ENCODE results near the gene MAGED2.
"Not testable (repeated sequence)": the region's sequence is repeated elsewhere in the genome, so short reads cannot be mapped to it uniquely, and the experiment has no call there.

Gene MAGED2

DNA sequence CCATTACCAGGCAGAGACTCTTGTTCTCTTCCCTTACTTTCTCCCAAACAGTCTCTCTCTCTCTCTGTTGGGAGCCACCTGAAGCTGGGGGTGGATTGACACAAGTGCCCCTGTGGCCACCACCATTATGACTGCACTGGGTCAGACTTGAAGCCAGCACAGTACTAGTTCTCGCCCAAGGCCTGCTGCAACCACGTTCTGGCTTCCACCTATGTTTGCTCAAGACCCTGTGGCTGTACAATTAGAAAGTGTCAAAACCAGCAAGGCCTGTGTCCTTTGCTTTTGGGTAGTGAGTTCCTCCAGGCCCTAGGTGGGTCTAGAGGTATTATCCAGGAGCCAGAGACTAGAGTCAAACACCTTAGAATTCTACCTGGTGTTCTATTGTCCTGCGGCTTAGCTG lies 31.0 kb downstream of the MAGED2 start:
- no peak for DNase-seq (ENCODE audit: low read depth)

DNA sequence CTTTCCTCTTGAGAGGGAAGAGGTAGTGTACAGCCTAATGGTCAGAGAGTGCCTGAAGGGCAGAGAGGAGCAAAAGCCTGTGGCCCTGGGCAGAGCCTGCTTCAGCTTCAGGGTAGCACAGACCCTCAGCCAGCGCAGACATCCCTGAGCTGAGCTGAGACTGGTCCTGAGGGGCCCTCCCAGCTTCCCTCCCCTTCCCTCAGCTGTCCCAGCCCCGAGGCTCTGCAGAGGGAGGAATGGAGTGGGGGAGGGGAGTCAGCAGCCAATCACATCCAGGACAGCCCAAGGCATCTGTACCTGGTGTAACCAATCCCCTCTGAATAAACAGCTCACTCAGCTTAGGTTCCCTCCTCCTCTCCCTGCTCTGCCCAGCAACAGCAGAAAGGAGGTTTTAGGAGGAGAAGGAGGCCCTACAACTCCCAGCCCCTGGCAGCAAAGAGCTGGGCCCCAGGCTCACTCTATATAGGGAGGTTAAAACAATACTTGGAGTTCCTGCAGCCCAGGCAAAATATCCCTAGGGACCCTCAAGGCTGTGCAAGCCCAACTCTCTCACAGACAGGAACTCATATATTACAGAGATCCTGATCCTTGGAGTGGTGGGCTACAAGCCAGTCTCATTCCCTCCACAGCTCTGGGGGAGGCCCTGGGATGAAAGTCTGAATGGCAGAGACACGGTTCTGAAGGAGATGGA lies 33.8 kb downstream of the MAGED2 start:
- H3K4me3 ChIP-seq (ENCODE audit: low read length); DNase-seq (ENCODE audit: low read depth): not testable (repeated sequence)

More for the DNA sequence above, 31.0 kb downstream of the MAGED2 start:
- no peak overlapping the region for H3K4me3 ChIP-seq (ENCODE audit: low read length)
- TF ChIP-seq, protein P1, sequence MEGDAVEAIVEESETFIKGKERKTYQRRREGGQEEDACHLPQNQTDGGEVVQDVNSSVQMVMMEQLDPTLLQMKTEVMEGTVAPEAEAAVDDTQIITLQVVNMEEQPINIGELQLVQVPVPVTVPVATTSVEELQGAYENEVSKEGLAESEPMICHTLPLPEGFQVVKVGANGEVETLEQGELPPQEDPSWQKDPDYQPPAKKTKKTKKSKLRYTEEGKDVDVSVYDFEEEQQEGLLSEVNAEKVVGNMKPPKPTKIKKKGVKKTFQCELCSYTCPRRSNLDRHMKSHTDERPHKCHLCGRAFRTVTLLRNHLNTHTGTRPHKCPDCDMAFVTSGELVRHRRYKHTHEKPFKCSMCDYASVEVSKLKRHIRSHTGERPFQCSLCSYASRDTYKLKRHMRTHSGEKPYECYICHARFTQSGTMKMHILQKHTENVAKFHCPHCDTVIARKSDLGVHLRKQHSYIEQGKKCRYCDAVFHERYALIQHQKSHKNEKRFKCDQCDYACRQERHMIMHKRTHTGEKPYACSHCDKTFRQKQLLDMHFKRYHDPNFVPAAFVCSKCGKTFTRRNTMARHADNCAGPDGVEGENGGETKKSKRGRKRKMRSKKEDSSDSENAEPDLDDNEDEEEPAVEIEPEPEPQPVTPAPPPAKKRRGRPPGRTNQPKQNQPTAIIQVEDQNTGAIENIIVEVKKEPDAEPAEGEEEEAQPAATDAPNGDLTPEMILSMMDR (conservative IDR thresholded peaks at IDR 0.05; ENCODE audit: low read length) = no peak

DNA sequence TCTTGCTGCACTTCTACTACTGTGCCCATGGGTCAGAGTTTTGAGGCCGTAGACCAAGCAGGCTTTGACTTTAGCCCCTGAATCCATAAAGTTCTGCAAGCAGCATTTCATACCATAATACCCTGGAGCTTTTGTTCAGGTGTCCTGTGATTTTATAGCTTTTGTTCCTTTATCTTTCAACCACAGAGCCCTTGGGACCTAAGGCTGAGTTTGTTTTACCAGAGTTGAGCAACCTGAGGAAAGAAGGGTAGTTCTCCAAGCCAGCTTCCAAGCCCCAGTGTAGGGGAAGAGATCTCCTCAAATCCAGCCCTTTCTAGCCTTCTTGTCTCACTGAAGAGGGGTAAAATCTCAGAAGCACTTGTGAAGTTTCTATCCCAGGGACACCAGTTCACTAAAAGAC lies 35.1 kb downstream of the MAGED2 start:
- H3K4me3 ChIP-seq (ENCODE audit: low read length) = no peak overlapping the region
- DNase-seq (ENCODE audit: low read depth) = no peak
- TF ChIP-seq, protein P1 (conservative IDR thresholded peaks at IDR 0.05; ENCODE audit: low read length) = no peak

DNA sequence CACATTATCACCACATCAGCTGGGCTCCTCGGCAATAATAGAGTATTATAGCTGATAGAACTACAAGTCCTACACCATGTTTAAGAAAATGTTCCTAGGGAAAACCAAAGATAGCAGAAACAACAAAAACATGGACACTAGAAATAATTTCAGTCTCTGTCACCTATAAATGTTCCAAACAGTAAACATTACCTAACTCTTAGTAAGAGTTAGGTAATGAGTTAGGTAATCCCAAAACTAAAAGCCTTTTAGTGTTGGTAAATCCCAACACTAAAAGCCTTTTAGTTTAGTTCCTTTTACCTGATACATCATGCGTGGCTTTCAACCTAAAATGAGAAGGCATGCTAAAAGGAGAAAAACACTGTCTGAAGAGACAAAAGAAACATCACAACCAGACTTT lies 35.5 kb downstream of the MAGED2 start:
- TF ChIP-seq, protein P1 (conservative IDR thresholded peaks at IDR 0.05; ENCODE audit: low read length) = no peak
- no peak overlapping the region for H3K4me3 ChIP-seq (ENCODE audit: low read length)
- no peak for DNase-seq (ENCODE audit: low read depth)

DNA sequence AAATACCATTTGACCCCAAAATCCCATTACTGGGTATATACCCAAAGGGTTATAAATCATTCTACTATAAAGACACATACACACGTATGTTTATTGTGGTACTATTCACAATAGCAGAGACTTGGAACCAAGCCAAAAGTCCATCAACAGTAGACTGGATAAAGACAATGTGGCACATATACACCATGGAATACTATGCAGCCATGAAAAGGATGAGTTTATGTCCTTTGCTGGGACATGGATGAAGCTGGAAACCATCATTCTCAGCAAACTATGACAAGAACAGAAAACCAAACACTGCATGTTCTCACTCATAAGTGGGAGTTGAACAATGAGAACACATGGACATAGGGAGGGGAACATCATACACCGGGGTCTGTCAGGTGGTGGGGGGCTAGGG lies 40.2 kb downstream of the MAGED2 start:
- not testable (repeated sequence) for DNase-seq (ENCODE audit: low read depth); H3K4me3 ChIP-seq (ENCODE audit: low read length)

DNA sequence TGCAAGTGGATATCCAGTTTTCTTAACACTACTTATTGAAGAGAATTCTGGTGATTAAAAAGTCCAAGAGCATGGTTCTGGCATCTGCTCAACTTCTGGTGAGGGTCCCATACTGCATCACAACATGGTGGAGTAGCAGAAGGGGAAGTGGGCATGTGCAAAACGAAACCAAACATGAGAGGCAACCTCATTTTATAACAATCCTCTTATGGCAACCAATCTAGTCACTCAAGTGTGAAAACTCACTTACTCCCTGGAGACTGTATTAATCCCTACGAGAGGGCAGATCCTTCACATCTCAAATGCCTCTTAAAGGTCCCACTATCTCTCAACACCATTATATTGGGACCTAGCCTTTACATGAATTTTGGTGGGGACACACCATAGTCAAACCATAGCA lies 57.7 kb downstream of the MAGED2 start:
- DNase-seq (ENCODE audit: low read depth) = no peak
- TF ChIP-seq, protein P1 (conservative IDR thresholded peaks at IDR 0.05; ENCODE audit: low read length) = no peak
- H3K4me3 ChIP-seq (ENCODE audit: low read length) = no peak overlapping the region

All from AG10803 (cell line).